DMS153 (cell line): Measurements from ENCODE around the gene TFEB.

Experiments
- DNase-seq: peaks from one replicate; lab custom pipeline; 2025; lab: John Stamatoyannopoulos, UW

TFEB gene

GRCh38 chr6:41674231-41675000, 61.0 kb downstream of the TFEB start:
- no peak for DNase-seq

- no peak for DNase-seq
Measured at GRCh38 chr6:41673704-41674000, 61.8 kb downstream of the TFEB start.

DNA sequence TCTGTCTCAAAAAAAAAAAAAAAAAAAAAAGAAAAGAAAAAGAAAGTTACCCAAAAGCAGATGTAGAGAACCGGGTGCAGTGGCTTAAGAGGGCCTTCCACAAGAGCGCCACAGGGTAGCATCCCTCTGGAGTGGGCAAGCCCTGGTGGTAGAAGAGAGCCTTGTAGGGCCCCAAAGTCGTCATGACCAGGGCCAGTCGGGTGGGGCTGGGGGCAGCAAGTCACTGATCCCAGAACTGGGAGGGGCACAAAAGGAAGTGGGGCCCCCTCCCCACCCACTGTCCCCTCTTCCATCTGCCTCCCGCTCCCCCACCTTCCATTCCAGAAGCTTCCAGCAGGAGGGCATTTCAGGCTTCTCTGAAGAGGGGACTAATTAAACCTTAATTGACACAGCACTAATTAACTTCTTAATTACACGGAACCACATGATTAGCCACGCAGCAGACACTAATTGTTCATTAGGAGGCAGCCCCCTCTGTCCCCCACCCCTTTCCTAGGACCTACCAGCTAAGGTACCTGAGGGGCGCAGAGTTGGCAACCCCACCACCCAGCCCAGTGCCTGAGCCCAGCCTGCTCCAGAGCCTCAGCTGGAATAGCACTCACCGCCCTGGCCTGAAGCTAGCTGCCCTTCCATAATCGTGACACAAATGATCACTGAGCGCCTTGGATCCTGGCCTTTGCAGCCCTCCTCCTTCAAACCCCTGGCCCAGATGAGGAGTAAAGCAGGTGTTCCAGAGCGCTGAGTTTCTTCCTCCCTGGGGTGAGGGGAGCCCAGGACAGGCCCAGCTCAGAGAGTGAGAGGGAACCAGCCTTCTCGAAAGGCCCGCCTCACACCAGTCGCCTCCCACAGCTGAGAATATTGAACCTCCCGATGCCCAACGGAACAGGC, 62.3 kb downstream of the TFEB start:
- DNase-seq, result no peak

GRCh38 chr6:41672016-41672415, 63.4 kb downstream of the TFEB start:
- no peak for DNase-seq

DNA sequence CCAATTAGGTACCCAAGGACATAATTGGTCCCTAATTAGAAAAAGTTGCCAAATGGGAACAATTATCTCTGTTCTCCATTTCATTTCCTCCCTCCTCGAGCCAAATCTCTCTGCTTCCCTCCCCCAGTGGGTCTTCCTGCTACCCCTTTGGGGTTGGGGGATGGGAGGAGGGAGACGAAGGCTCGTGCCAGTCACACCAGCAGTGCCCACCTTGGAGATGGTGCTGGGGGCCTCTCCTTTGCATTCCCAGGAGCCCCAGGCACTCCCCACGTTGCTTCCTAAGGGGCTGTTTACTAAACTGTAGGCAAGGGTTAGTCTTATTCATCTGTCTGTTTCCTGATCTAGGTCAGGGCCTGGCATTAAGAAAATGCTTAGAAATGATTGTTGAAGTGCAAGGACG, 64.0 kb downstream of the TFEB start:
- no peak for DNase-seq

DNA sequence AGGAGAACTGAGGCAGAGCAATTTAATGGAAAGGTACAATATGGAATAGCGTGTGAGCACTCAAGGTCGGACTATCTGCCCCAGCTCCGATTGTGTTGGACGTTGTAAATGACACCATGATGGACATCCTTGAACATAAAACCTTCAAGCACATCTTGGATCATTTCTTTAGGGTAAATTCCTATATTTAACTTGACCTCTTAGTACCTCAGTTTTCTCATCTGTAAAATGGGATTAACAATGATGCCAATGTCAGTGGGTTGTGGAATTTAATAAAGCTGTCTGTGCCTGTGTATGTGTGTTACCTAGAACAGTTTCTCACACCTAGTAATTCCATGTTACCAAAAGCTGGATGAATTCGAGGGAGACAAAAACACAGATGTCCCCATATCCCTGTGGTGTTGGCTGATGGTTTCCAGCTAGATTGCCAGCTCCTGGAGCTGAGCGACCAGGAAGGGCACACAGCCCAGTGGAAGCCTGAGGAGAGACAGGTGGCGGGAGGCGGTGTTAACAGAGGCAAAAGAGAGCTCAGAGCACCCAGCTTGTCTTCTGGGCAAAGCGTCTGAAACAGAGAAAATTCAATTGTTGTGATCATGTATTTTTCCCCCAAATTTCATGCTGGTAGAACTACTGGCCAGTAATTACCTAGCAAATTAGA, 64.6 kb downstream of the TFEB start:
- DNase-seq, result no peak

GRCh38 chr6:41668968-41669367, 66.4 kb downstream of the TFEB start:
- no peak for DNase-seq

- no peak for DNase-seq
Measured at GRCh38 chr6:41667195-41667594, 68.2 kb downstream of the TFEB start.

DNA sequence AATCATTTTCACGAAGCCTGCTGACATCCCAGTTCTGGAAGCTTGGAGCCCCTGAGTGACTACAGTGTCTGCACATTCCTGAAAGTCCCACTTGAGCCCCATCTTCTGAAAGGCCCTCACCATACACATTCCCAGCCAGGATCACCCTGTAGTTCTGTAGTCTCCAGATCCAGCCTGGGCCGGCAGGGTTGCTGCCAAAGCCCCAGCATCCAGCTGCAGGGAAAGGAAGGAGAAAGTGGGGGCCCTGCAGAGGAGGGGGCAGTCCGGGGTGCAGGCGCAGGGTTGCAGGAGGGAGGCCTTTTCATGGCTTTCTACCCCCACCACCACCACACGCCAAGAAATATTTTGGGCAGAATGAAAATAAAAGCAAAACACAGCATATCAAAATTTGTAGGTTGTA, 71.1 kb downstream of the TFEB start:
- no peak for DNase-seq

- DNase-seq, result no peak
Measured at GRCh38 chr6:41663568-41663967, 71.8 kb downstream of the TFEB start.

GRCh38 chr6:41659935-41660334, 75.5 kb downstream of the TFEB start:
- DNase-seq, result no peak

- DNase-seq, result no peak
Measured at GRCh38 chr6:41658636-41659035, 76.8 kb downstream of the TFEB start.

- no peak for DNase-seq
Measured at GRCh38 chr6:41657131-41658094, 78.0 kb downstream of the TFEB start.

GRCh38 chr6:41656002-41656691, 79.3 kb downstream of the TFEB start:
- DNase-seq, result no peak

- no peak for DNase-seq
Measured at GRCh38 chr6:41655646-41656001, 79.8 kb downstream of the TFEB start.

- no peak for DNase-seq
Measured at GRCh38 chr6:41655176-41655575, 80.2 kb downstream of the TFEB start.

GRCh38 chr6:41654698-41655151, 80.7 kb downstream of the TFEB start:
- DNase-seq, result no peak

- no peak for DNase-seq
Measured at GRCh38 chr6:41654151-41654697, 81.2 kb downstream of the TFEB start.

DNA sequence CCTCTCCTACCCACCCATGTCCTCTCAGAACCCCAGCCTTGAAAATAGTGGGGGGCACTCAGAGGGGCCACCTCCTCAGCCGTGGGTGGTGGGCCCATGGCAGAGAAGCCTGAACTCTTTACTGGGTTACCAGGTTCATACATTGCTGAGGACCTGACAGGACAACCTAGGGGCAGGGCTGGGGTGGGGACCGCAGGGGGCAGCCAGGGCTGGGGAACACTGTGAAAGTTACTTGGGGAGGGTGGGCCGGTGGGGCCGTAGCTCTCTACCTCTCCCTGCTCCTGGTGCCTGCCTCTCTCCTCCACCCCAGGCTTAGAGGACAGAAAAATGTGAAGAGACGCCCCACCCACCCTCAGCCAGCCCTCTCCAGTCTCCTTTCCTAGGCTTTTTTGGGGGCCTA, 81.7 kb downstream of the TFEB start:
- no peak for DNase-seq

- peak; percentile 32 for DNase-seq
Measured at GRCh38 chr6:41652866-41653652, 82.3 kb downstream of the TFEB start.
